HL-60 (cell line): ENCODE data around the gene EXOC4.

Source experiments
- DNase-seq, 2 experiments: peaks; one replicate each; pipeline ENCODE4 v3.0.0-alpha.2; 2010 to 2020; ENCODE audit warnings: low read depth in 1 of 2, low spot score in 1 of 2
- H3K27ac ChIP-seq: fragments of 250-450 bp; sonication (Bioruptor Pico); replicated peaks from 2 replicates; pipeline ENCODE4 v1.5.1; 2020; ENCODE audit warnings: mild to moderate bottlenecking, moderate library complexity
- H3K27me3 ChIP-seq: fragments of 250-450 bp; sonication (Bioruptor Pico); 2 replicates; pipeline ENCODE4 v1.5.1; 2021; ENCODE audit warnings: mild to moderate bottlenecking, moderate library complexity; ENCODE audit not compliant: insufficient read depth, poor library complexity, severe bottlenecking
- H3K4me3 ChIP-seq: replicated peaks from 2 replicates; pipeline ENCODE4 v1.5.1; 2011; ENCODE audit warnings: mild to moderate bottlenecking, control low read depth, low read length; ENCODE audit not compliant: insufficient read depth
- GABPA ChIP-seq: IDR thresholded peaks from 2 replicates; pipeline ENCODE4 v1.6.1; 2012; ENCODE audit warnings: low read depth
- POLR2AphosphoS5 ChIP-seq: IDR thresholded peaks from 2 replicates; pipeline ENCODE4 v1.6.1; 2012; ENCODE audit warnings: low read depth
- REST ChIP-seq: IDR thresholded peaks from 2 replicates; pipeline ENCODE4 v1.6.1; 2012; ENCODE audit warnings: low read depth; ENCODE audit not compliant: insufficient replicate concordance
- SPI1 ChIP-seq: IDR thresholded peaks from 2 replicates; pipeline ENCODE4 v1.6.1; 2012; ENCODE audit warnings: low read depth, mild to moderate bottlenecking, borderline replicate concordance
- TF ChIP-seq, protein P1 (sequence below): IDR thresholded peaks from one replicate; pipeline ENCODE4 v1.5.1; 2011; ENCODE audit warnings: low read length, control low read depth, inconsistent platforms; ENCODE audit not compliant: insufficient read depth

The EXOC4 gene

GRCh38 chr7:133786401-133786937 is 533.6 kb downstream of the EXOC4 start:
- no peak for DNase-seq
- no peaks in the 10 kb centered on the region for H3K27me3 ChIP-seq
- TF ChIP-seq GABPA (no peak), POLR2AphosphoS5 (no peak), REST (no peak), SPI1 (no peak)
- TF ChIP-seq, protein P1, sequence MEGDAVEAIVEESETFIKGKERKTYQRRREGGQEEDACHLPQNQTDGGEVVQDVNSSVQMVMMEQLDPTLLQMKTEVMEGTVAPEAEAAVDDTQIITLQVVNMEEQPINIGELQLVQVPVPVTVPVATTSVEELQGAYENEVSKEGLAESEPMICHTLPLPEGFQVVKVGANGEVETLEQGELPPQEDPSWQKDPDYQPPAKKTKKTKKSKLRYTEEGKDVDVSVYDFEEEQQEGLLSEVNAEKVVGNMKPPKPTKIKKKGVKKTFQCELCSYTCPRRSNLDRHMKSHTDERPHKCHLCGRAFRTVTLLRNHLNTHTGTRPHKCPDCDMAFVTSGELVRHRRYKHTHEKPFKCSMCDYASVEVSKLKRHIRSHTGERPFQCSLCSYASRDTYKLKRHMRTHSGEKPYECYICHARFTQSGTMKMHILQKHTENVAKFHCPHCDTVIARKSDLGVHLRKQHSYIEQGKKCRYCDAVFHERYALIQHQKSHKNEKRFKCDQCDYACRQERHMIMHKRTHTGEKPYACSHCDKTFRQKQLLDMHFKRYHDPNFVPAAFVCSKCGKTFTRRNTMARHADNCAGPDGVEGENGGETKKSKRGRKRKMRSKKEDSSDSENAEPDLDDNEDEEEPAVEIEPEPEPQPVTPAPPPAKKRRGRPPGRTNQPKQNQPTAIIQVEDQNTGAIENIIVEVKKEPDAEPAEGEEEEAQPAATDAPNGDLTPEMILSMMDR = no peak

DNA sequence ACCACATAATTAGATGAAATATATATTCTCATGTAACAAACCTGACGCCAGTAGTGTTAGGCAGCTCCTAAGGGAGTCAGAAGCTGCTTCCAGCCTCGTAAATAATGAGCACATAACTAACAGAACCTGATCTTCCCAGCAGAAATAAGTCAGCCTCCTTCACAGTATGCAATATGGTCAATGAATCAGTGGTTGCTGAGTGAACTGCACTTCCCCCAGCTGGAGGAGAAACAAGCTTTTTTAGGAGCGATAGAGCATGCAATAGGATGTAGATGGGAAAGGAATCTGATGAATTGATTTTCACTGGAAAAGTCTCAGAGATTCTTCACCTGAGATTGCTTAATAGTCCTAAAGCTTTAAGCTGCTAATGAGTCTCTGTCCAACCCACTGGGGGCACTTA is 537.1 kb downstream of the EXOC4 start:
- Histone ChIP-seq H3K27me3 (no peaks in the 10 kb centered on the region), H3K4me3 (no peak overlapping the region), H3K27ac (no peak overlapping the region)
- TF ChIP-seq SPI1 = no peak
- no peak for TF ChIP-seq GABPA
- TF ChIP-seq, protein P1 = no peak
- no peak for TF ChIP-seq REST
- TF ChIP-seq POLR2AphosphoS5 = no peak
- no peak for DNase-seq

More at GRCh38 chr7:133786401-133786937, 533.6 kb downstream of the EXOC4 start:
- Histone ChIP-seq H3K4me3 (no peak overlapping the region), H3K27ac (no peak overlapping the region)

DNA sequence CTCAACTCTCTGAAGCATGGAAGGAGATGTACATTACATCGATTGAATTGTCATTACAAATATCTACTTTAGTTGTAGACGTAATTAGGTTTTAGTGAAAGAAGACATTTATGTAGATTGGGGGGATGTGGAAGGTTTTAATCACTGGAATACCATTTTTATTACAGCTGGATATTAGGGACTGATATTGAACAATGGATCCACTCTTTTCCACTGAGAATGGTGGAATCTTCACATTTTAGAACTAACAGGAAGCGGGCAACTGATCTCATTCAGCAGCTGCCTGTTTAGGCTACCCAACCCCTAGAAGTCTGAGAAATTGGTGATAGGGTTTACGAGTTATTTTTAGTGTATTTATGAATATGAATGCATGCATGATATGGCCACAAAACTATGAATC is 538.0 kb downstream of the EXOC4 start:
- Histone ChIP-seq H3K27me3 (no peaks in the 10 kb centered on the region), H3K27ac (no peak overlapping the region), H3K4me3 (no peak overlapping the region)
- DNase-seq = no peak
- TF ChIP-seq SPI1 = no peak

DNA sequence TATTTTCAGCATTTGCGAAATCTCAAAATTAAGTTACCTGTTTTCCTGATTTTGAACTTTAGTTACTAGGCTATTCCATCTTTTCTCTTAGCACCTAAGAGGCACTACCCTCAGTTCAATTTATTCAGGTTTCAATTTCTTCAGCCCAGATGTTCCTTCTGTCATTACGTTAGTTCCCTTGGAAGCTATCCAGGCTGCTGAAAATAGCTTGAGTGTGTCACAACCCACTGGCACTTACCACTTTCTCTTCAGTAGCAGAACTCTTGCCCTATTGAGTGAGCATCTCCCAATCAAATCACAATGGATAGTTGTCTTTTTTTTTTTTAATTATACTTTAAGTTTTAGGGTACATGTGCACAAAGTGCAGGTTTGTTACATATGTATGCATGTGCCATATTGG is 541.6 kb downstream of the EXOC4 start:
- H3K27ac ChIP-seq = no peak overlapping the region
- H3K27me3 ChIP-seq = no peaks in the 10 kb centered on the region
- TF ChIP-seq SPI1 = no peak
- TF ChIP-seq REST = no peak
- no peak for TF ChIP-seq GABPA
- TF ChIP-seq, protein P1 = no peak
- no peak for TF ChIP-seq POLR2AphosphoS5
- H3K4me3 ChIP-seq = no peak overlapping the region
- no peak for DNase-seq
